Neural cell (in vitro differentiated cells): ENCODE data around the gene CKAP5. TPM values are rescaled to one million over a fixed set of nuclear protein-coding genes. Genes with fewer than 3 reads are reported as not detected.

ENCODE experiments used
- H2AFZ ChIP-seq: fragments of 200-600, 300-800 bp; sonication (generic), shearing (Covaris generic); 2 replicates; pipeline ENCODE4 v1.6.0; 2014; ENCODE audit warnings: low read depth, mild to moderate bottlenecking, antibody characterized with exemption, low read length, moderate library complexity
- H3F3A ChIP-seq: fragments of 200-600 bp; shearing (Covaris generic); 2 replicates; pipeline ENCODE4 v1.6.1; 2016; ENCODE audit warnings: mild to moderate bottlenecking, moderate library complexity, mixed read lengths, antibody characterized with exemption, low read length; ENCODE audit not compliant: insufficient read depth, poor library complexity, severe bottlenecking
- H3K27ac ChIP-seq: fragments of 200-600, 300-800 bp; sonication (generic), shearing (Covaris generic); 2 replicates; pipeline ENCODE4 v1.5.1; 2014; ENCODE audit warnings: mild to moderate bottlenecking, low read length, moderate library complexity
- H3K27me3 ChIP-seq: fragments of 300-800, 200-600 bp; sonication (generic), shearing (Covaris generic); 2 replicates; pipeline ENCODE4 v1.6.0; 2014; ENCODE audit warnings: mild to moderate bottlenecking, low read depth, low read length, moderate library complexity; ENCODE audit not compliant: insufficient read depth
- H3K36me3 ChIP-seq: fragments of 300-800, 200-600 bp; sonication (generic), shearing (Covaris generic); 2 replicates; pipeline ENCODE4 v1.5.1; 2014; ENCODE audit warnings: mild to moderate bottlenecking, antibody characterized with exemption, low read length, moderate library complexity; ENCODE audit not compliant: insufficient read depth
- H3K4me2 ChIP-seq: fragments of 300-800, 200-600 bp; sonication (generic), shearing (Covaris generic); 2 replicates; pipeline ENCODE4 v1.6.0; 2014; ENCODE audit warnings: mild to moderate bottlenecking, low read length
- H3K4me3 ChIP-seq: fragments of 300-800, 200-600 bp; sonication (generic), shearing (Covaris generic); 2 replicates; pipeline ENCODE4 v1.5.1; 2014; ENCODE audit warnings: mild to moderate bottlenecking, low read length, moderate library complexity
- H3K79me2 ChIP-seq: fragments of 200-600 bp; shearing (Covaris generic); replicated peaks from 2 replicates; pipeline ENCODE4 v1.6.0; 2014; ENCODE audit warnings: mild to moderate bottlenecking, low read length, moderate library complexity; ENCODE audit not compliant: insufficient read depth
- H3K9ac ChIP-seq: fragments of 300-800, 200-600 bp; sonication (generic), shearing (Covaris generic); 2 replicates; pipeline ENCODE4 v1.6.1; 2016; ENCODE audit warnings: mild to moderate bottlenecking, low read length, mixed read lengths
- H3K9me2 ChIP-seq: fragments of 200-600 bp; shearing (Covaris generic); 2 replicates; pipeline ENCODE4 v1.6.1; 2016; ENCODE audit warnings: mild to moderate bottlenecking, low read length, mixed read lengths; ENCODE audit not compliant: insufficient read depth
- H3K9me3 ChIP-seq: fragments of 200-600, 300-800 bp; sonication (generic), shearing (Covaris generic); 2 replicates; pipeline ENCODE4 v1.6.1; 2016; ENCODE audit warnings: mild to moderate bottlenecking, mixed run types, low read length, moderate library complexity, mixed read lengths
- H4K20me1 ChIP-seq: fragments of 200-600 bp; shearing (Covaris generic); 2 replicates; pipeline ENCODE4 v1.6.1; 2016; ENCODE audit warnings: mild to moderate bottlenecking, mixed run types; ENCODE audit not compliant: insufficient read depth
- CTCF ChIP-seq: fragments of 450-650 bp; IDR thresholded peaks from 2 replicates; pipeline ENCODE4 v1.5.1; 2014; ENCODE audit warnings: antibody characterized with exemption, mild to moderate bottlenecking, moderate library complexity; ENCODE audit not compliant: poor library complexity, severe bottlenecking
- EP300 ChIP-seq: fragments of 450-650 bp; conservative IDR thresholded peaks from 2 replicates; pipeline ENCODE4 v1.6.1; 2014; ENCODE audit warnings: antibody characterized with exemption, mild to moderate bottlenecking, moderate library complexity; ENCODE audit not compliant: poor library complexity, severe bottlenecking
- EZH2 ChIP-seq: fragments of 200-600, 300-800 bp; shearing (Covaris generic), sonication (generic); IDR thresholded peaks from 2 replicates; pipeline ENCODE4 v1.6.1; 2014; ENCODE audit warnings: antibody characterized with exemption, low read length, borderline replicate concordance, mild to moderate bottlenecking; ENCODE audit not compliant: insufficient read depth, poor library complexity, severe bottlenecking
- MXI1 ChIP-seq: fragments of 450-650 bp; conservative IDR thresholded peaks from 2 replicates; pipeline ENCODE4 v1.6.1; 2014; ENCODE audit warnings: antibody characterized with exemption, mild to moderate bottlenecking; ENCODE audit not compliant: poor library complexity, severe bottlenecking
- POLR2AphosphoS5 ChIP-seq: IDR thresholded peaks from 2 replicates; pipeline ENCODE4 v1.6.1; 2012
- RAD21 ChIP-seq: fragments of 450-650 bp; conservative IDR thresholded peaks from 2 replicates; pipeline ENCODE4 v1.6.1; 2014; ENCODE audit warnings: antibody characterized with exemption, mild to moderate bottlenecking, moderate library complexity
- SMC3 ChIP-seq: fragments of 450-650 bp; conservative IDR thresholded peaks from 2 replicates; pipeline ENCODE4 v1.6.1; 2014; ENCODE audit warnings: antibody characterized with exemption, mild to moderate bottlenecking, moderate library complexity; ENCODE audit not compliant: poor library complexity
- TAF1 ChIP-seq: IDR thresholded peaks from 2 replicates; pipeline ENCODE4 v1.6.1; 2012; ENCODE audit warnings: low read depth
- polyA plus RNA-seq: library from polyadenylated mRNA; depleted of rRNA; stranded (reverse); fragments of >200 nt; gene quantifications from 2 replicates; pipeline ENCODE4 v1.2.3, GENCODE V29; 2014
- TF ChIP-seq, protein P1 (sequence below): IDR thresholded peaks from 2 replicates; pipeline ENCODE4 v1.6.1; 2012; ENCODE audit warnings: borderline replicate concordance

CKAP5 gene
- polyA plus RNA-seq, 1 donor from 2014 or later, result 90.3 TPM

GRCh38 chr11:46886211-46886610 is 40.1 kb upstream of the CKAP5 start:
- no peak for TF ChIP-seq TAF1
- no peak for TF ChIP-seq POLR2AphosphoS5
- no peak for TF ChIP-seq EP300
- no peak for TF ChIP-seq MXI1
- TF ChIP-seq, protein P1, sequence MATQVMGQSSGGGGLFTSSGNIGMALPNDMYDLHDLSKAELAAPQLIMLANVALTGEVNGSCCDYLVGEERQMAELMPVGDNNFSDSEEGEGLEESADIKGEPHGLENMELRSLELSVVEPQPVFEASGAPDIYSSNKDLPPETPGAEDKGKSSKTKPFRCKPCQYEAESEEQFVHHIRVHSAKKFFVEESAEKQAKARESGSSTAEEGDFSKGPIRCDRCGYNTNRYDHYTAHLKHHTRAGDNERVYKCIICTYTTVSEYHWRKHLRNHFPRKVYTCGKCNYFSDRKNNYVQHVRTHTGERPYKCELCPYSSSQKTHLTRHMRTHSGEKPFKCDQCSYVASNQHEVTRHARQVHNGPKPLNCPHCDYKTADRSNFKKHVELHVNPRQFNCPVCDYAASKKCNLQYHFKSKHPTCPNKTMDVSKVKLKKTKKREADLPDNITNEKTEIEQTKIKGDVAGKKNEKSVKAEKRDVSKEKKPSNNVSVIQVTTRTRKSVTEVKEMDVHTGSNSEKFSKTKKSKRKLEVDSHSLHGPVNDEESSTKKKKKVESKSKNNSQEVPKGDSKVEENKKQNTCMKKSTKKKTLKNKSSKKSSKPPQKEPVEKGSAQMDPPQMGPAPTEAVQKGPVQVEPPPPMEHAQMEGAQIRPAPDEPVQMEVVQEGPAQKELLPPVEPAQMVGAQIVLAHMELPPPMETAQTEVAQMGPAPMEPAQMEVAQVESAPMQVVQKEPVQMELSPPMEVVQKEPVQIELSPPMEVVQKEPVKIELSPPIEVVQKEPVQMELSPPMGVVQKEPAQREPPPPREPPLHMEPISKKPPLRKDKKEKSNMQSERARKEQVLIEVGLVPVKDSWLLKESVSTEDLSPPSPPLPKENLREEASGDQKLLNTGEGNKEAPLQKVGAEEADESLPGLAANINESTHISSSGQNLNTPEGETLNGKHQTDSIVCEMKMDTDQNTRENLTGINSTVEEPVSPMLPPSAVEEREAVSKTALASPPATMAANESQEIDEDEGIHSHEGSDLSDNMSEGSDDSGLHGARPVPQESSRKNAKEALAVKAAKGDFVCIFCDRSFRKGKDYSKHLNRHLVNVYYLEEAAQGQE, result no peak
- TF ChIP-seq RAD21, result no peak
- TF ChIP-seq CTCF, result no peak
- no peak for TF ChIP-seq EZH2
- TF ChIP-seq SMC3, result no peak
- Histone ChIP-seq H3K9me2 (no peaks in the 10 kb centered on the region), H3K4me2 (no peak overlapping the region), H3K9me3 (no peaks in the 10 kb centered on the region), H2AFZ (no peak overlapping the region), H3K4me3 (no peak overlapping the region), H4K20me1 (no peaks in the 10 kb centered on the region), H3K79me2 (no peaks in the 10 kb centered on the region), H3K27me3 (no peaks in the 10 kb centered on the region), H3K9ac (no peak overlapping the region), H3K36me3 (no peaks in the 10 kb centered on the region), H3K27ac (no peak overlapping the region), H3F3A (no peaks in the 10 kb centered on the region)

GRCh38 chr11:46879056-46879585 is 33.0 kb upstream of the CKAP5 start:
- no peak for TF ChIP-seq EP300
- TF ChIP-seq TAF1, result no peak
- no peak for TF ChIP-seq EZH2
- Histone ChIP-seq H3K27ac (no peak overlapping the region), H3K9ac (no peak overlapping the region), H3K27me3 (no peaks in the 10 kb centered on the region), H3K4me2 (no peak overlapping the region), H2AFZ (no peak overlapping the region), H3K9me2 (no peaks in the 10 kb centered on the region), H3K4me3 (no peak overlapping the region), H3F3A (no peaks in the 10 kb centered on the region), H3K9me3 (no peaks in the 10 kb centered on the region), H4K20me1 (no peaks in the 10 kb centered on the region), H3K79me2 (no peaks in the 10 kb centered on the region), H3K36me3 (no peaks in the 10 kb centered on the region)

DNA sequence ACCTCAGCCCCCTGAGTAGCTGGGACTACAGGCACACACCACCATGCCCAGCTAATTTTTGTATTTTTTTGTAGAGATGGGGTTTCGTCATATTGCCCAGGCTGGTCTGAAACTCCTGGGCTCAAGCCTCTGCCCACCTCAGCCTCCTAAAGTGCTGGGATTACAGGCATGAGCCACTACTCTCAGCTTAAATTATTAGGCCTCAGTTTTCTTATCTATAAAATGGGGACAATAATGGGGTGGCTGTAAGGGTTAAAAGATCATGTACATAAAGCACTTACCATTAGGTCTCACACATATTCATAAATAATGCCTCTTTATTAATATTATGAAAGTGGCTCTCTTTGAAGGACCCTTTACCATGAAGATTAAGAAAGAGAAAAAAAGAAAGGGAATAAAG is 31.5 kb upstream of the CKAP5 start:
- Histone ChIP-seq H3K36me3 (no peaks in the 10 kb centered on the region), H3K27me3 (no peaks in the 10 kb centered on the region), H4K20me1 (no peaks in the 10 kb centered on the region), H3K4me3 (no peak overlapping the region), H3K27ac (no peak overlapping the region), H3K9me2 (no peaks in the 10 kb centered on the region), H3K79me2 (no peaks in the 10 kb centered on the region), H3K4me2 (no peak overlapping the region), H3K9ac (no peak overlapping the region), H3F3A (no peaks in the 10 kb centered on the region), H2AFZ (no peak overlapping the region), H3K9me3 (no peaks in the 10 kb centered on the region)
- no peak for TF ChIP-seq MXI1
